K562 (cell line): ENCODE results near the gene SHC1. TPM values are rescaled to one million over a fixed set of nuclear protein-coding genes. Genes with fewer than 3 reads are reported as not detected.
A peak's percentile ranks its signal among the peaks of the same experiment; 100 is the strongest.

Experiments
- E4F1 ChIP-seq: fragments of 250-450 bp; sonication (Bioruptor Pico); IDR thresholded peaks from 2 replicates; pipeline ENCODE4 v1.5.0; 2021; ENCODE audit warnings: mild to moderate bottlenecking, borderline replicate concordance
- ETV6 ChIP-seq, 3 experiments: fragments of 150-350 bp in 1 of 3; sonication (generic) in 1 of 3; formaldehyde crosslinking in 1 of 3; IDR thresholded peaks; 2 replicates each; pipeline versions ENCODE4 v1.6.1 to v1.8.0; 2014 to 2022; ENCODE audit warnings: borderline replicate concordance in 2 of 3, low read depth in 2 of 3, antibody characterized with exemption in 1 of 3, low read length in 1 of 3, mild to moderate bottlenecking in 1 of 3, missing genetic modification reagents in 1 of 3
- FOXA3 ChIP-seq, 2 experiments: fragments of 450-650 bp in 1 of 2; sonication (generic) in 1 of 2; formaldehyde crosslinking; IDR thresholded peaks in 1 of 2; conservative IDR thresholded peaks in 1 of 2; 2 replicates each; pipeline versions ENCODE4 v1.4.0 to v1.8.0; 2020 to 2022; ENCODE audit warnings: mild to moderate bottlenecking in 2 of 2, missing genetic modification reagents in 1 of 2
- KLF1 ChIP-seq: fragments of 450-650 bp; IDR thresholded peaks from 2 replicates; pipeline ENCODE4 v1.6.1; 2016; ENCODE audit warnings: missing genetic modification characterization, missing compliant biosample characterization
- MCM3 ChIP-seq: fragments of 450-650 bp; IDR thresholded peaks from 2 replicates; pipeline ENCODE4 v1.6.1; 2016
- MITF ChIP-seq: IDR thresholded peaks from 2 replicates; pipeline ENCODE4 v1.6.1; 2014; ENCODE audit warnings: antibody characterized with exemption
- THRA ChIP-seq: fragments of 450-650 bp; IDR thresholded peaks from 2 replicates; pipeline ENCODE4 v1.6.1; 2017; ENCODE audit warnings: mild to moderate bottlenecking, moderate library complexity
- WHSC1 ChIP-seq: IDR thresholded peaks from one replicate; pipeline ENCODE4 v1.6.1; 2012; ENCODE audit warnings: low read length, control low read depth, inconsistent platforms
- XRCC3 ChIP-seq: fragments of 450-650 bp; IDR thresholded peaks from 2 replicates; pipeline ENCODE4 v1.6.1; 2017; ENCODE audit warnings: mild to moderate bottlenecking, moderate library complexity
- ZBTB1 ChIP-seq: sonication (generic); formaldehyde crosslinking; IDR thresholded peaks from 2 replicates; pipeline ENCODE4 v1.8.1; 2023; ENCODE audit warnings: missing genetic modification reagents, low read depth, mild to moderate bottlenecking, borderline replicate concordance
- ZNF318 ChIP-seq, 2 experiments: fragments of 450-650 bp; IDR thresholded peaks; 2 replicates each; pipeline ENCODE4 v1.6.1; 2016; ENCODE audit warnings: mild to moderate bottlenecking in 2 of 2, borderline replicate concordance in 1 of 2, low read depth in 1 of 2, moderate library complexity in 1 of 2
- ZNF444 ChIP-seq: fragments of 250-450 bp; sonication (Bioruptor Pico); IDR thresholded peaks from 2 replicates; pipeline ENCODE4 v1.4.0; 2020; ENCODE audit warnings: mild to moderate bottlenecking, moderate library complexity
- polyA plus RNA-seq, 8 experiments: library from polyadenylated mRNA; depleted of rRNA in 4 of 8; stranded (reverse) in 5 of 8; unstranded in 3 of 8; fragments of >200 nt; fragmentation: Nextera tagmentation in 2 of 8; fragmentation: Illumina TruSeq in 1 of 8; extraction: Ambion mirVana in 2 of 8; extraction: Trizol in 1 of 8; gene quantifications; 2 replicates each; pipeline versions ENCODE4 v1.2.1 to v1.2.3, GENCODE V29; 2011 to 2014; ENCODE audit warnings: inconsistent platforms in 1 of 8, missing spikeins in 1 of 8
- total RNA-seq, 7 experiments: library from RNA; depleted of rRNA in 6 of 7; stranded (reverse); fragments of >200 nt in 6 of 7; fragmentation: Illumina TruSeq in 2 of 7; extraction: Trizol in 2 of 7; gene quantifications; 2 replicates each; pipeline versions ENCODE4 v1.2.1 to v1.2.3, GENCODE V29; 2011 to 2021; ENCODE audit warnings: low replicate concordance in 1 of 7

The SHC1 gene
- total and polyA plus RNA-seq, 9 of the 15 experiments (the other 6 are each of a cell fraction or from before 2014, with no cell fraction given): 4.1 to 113 (median 51.9) TPM

GRCh38 chr1:155001675-155002463 is 31.3 kb upstream of the SHC1 start (continued):
- TF ChIP-seq WHSC1: no peak
- no peak for TF ChIP-seq ZNF318 (IDR thresholded peaks at IDR 0.05; ENCODE audit: borderline replicate concordance in 1 of 2, low read depth in 1 of 2)
- TF ChIP-seq ETV6 (IDR thresholded peaks at IDR 0.05; ENCODE audit: borderline replicate concordance in 1 of 2, low read depth in 2 of 2, low read length in 1 of 2): no peak
- TF ChIP-seq ETV6 (CRISPR knock-in tag; IDR thresholded peaks at IDR 0.05; ENCODE audit: borderline replicate concordance): no peak
- TF ChIP-seq MITF: no peak
- no peak for TF ChIP-seq ZBTB1 (CRISPR knock-in tag)
- peak; percentile 80; the same call in 1 of the 2 replicates for TF ChIP-seq ZNF444 (CRISPR knock-in tag)
- TF ChIP-seq THRA: no peak
- TF ChIP-seq XRCC3: no peak
- no peak for TF ChIP-seq MCM3
- no peak for TF ChIP-seq E4F1
- no peak for TF ChIP-seq KLF1 (tag)
- TF ChIP-seq FOXA3 (CRISPR knock-in tag; conservative IDR thresholded peaks at IDR 0.05 in 1 of 2, IDR thresholded peaks at IDR 0.05 in 1 of 2): no peak
